ENCODE measurements around the gene NIPAL1.
A peak's percentile ranks its signal among the peaks of the same experiment; 100 is the strongest.
"Not testable (repeated sequence)": the region's sequence is repeated elsewhere in the genome, so short reads cannot be mapped to it uniquely, and the experiment has no call there.

Gene NIPAL1

GRCh38 chr4:47990145-47990544 is 26.4 kb upstream of the NIPAL1 start:
- Histone ChIP-seq H3K4me3 (replicated peaks; ENCODE audit: low read depth, low read length) (no peak overlapping the region), H3K36me3 (ENCODE audit: control insufficient read depth, insufficient read depth, low read length) (no peaks in the 10 kb centered on the region), H3K27me3 (replicated peaks; ENCODE audit: control insufficient read depth, insufficient read depth, low read length) (no peaks in the 10 kb centered on the region)
- no peak for DNase-seq (ENCODE audit: extremely low read depth, insufficient read length)
- no peak for TF ChIP-seq CTCF (IDR thresholded peaks at IDR 0.05; ENCODE audit: insufficient read depth, low read length, poor library complexity, severe bottlenecking)

- not testable (repeated sequence) for H3K27me3 ChIP-seq (replicated peaks; ENCODE audit: control insufficient read depth, insufficient read depth, low read length); H3K4me3 ChIP-seq (replicated peaks; ENCODE audit: low read depth, low read length); H3K36me3 ChIP-seq (ENCODE audit: control insufficient read depth, insufficient read depth, low read length); DNase-seq (ENCODE audit: extremely low read depth, insufficient read length)
These were observed 24.1 kb upstream of the NIPAL1 start for GRCh38 chr4:47992475-47992874.

DNA sequence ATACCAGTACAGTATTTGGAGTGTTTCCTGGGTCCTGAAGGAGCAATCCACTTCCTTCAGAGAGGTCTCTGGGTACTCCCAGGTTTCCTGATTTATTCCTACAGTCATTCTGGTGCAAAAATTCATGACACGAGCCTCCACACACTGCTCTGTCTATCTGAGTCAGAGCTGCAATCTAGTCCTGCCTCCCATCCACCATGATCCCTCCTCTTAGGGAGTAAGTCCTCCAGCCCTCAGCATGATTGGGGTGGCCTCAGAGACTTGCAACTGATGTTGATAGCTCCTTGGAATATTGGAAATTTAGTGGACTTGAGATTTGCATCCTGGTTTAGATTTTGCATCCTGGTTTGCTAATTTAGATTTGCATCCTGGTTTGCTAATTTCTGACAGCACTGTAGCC is 20.6 kb upstream of the NIPAL1 start:
- no peaks in the 10 kb centered on the region for H3K36me3 ChIP-seq (ENCODE audit: control insufficient read depth, insufficient read depth, low read length)
- no peak overlapping the region for H3K4me3 ChIP-seq (replicated peaks; ENCODE audit: low read depth, low read length)
- TF ChIP-seq CTCF (IDR thresholded peaks at IDR 0.05; ENCODE audit: insufficient read depth, low read length, poor library complexity, severe bottlenecking): no peak
- H3K27me3 ChIP-seq (replicated peaks; ENCODE audit: control insufficient read depth, insufficient read depth, low read length): no peaks in the 10 kb centered on the region
- DNase-seq (ENCODE audit: extremely low read depth, insufficient read length): no peak

- no peak for TF ChIP-seq CTCF (IDR thresholded peaks at IDR 0.05; ENCODE audit: insufficient read depth, low read length, poor library complexity, severe bottlenecking)
- H3K4me3 ChIP-seq (replicated peaks; ENCODE audit: low read depth, low read length): no peak overlapping the region
- H3K36me3 ChIP-seq (ENCODE audit: control insufficient read depth, insufficient read depth, low read length): no peaks in the 10 kb centered on the region
- no peak for DNase-seq (ENCODE audit: extremely low read depth, insufficient read length)
- H3K27me3 ChIP-seq (replicated peaks; ENCODE audit: control insufficient read depth, insufficient read depth, low read length): no peaks in the 10 kb centered on the region
These were observed 14.3 kb upstream of the NIPAL1 start for GRCh38 chr4:48002267-48002666.

DNA sequence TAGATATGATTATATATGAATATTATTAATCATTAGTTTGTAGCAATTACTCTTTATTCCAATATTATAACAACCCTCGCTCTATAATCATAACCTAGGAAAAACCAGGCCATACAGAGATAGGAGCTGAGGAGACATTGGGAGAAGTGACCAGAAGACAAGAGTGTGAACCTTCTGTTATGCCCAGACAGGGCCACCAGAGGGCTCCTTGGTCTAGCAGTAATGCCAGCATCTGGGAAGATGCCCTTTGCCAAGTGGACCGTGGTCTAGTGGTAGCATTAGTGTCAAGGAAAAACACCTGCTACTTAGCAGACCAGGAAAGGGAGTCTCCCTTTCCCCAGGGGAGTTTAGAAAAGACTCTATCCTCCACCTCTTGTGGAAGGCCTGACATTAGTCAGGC is 13.0 kb upstream of the NIPAL1 start:
- H3K27me3 ChIP-seq (replicated peaks; ENCODE audit: control insufficient read depth, insufficient read depth, low read length); DNase-seq (ENCODE audit: extremely low read depth, insufficient read length); H3K36me3 ChIP-seq (ENCODE audit: control insufficient read depth, insufficient read depth, low read length); H3K4me3 ChIP-seq (replicated peaks; ENCODE audit: low read depth, low read length): not testable (repeated sequence)
- peak; percentile 57 for TF ChIP-seq CTCF (IDR thresholded peaks at IDR 0.05; ENCODE audit: insufficient read depth, low read length, poor library complexity, severe bottlenecking)

DNA sequence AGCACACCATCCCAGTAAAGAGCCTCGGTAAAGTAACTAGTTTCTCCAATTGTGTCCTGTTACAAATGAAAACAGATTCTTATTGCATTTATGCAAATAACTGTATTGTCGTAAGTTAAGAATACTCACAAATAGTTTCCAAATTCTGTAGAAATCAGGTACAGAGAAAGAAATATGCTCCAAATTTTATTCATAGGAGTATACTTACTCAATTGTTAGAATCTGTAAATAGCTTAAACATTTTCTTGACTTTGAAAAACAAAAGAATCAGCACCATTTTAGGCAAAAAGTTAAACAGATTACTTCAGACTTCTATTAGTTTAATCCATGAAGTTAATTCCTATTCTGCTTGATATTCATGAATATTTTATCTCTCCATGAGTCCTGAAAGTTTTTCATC is 10.8 kb upstream of the NIPAL1 start:
- H3K36me3 ChIP-seq (ENCODE audit: control insufficient read depth, insufficient read depth, low read length): no peaks in the 10 kb centered on the region
- no peaks in the 10 kb centered on the region for H3K27me3 ChIP-seq (replicated peaks; ENCODE audit: control insufficient read depth, insufficient read depth, low read length)
- no peak for DNase-seq (ENCODE audit: extremely low read depth, insufficient read length)
- no peak overlapping the region for H3K4me3 ChIP-seq (replicated peaks; ENCODE audit: low read depth, low read length)
- TF ChIP-seq CTCF (IDR thresholded peaks at IDR 0.05; ENCODE audit: insufficient read depth, low read length, poor library complexity, severe bottlenecking): no peak

Data from GM06990 (cell line).